Measurements from ENCODE around the gene JMY.

- TF ChIP-seq, protein P1, sequence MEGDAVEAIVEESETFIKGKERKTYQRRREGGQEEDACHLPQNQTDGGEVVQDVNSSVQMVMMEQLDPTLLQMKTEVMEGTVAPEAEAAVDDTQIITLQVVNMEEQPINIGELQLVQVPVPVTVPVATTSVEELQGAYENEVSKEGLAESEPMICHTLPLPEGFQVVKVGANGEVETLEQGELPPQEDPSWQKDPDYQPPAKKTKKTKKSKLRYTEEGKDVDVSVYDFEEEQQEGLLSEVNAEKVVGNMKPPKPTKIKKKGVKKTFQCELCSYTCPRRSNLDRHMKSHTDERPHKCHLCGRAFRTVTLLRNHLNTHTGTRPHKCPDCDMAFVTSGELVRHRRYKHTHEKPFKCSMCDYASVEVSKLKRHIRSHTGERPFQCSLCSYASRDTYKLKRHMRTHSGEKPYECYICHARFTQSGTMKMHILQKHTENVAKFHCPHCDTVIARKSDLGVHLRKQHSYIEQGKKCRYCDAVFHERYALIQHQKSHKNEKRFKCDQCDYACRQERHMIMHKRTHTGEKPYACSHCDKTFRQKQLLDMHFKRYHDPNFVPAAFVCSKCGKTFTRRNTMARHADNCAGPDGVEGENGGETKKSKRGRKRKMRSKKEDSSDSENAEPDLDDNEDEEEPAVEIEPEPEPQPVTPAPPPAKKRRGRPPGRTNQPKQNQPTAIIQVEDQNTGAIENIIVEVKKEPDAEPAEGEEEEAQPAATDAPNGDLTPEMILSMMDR (optimal IDR thresholded peaks at IDR 0.05 in 1 of 3, IDR thresholded peaks at IDR 0.05 in 1 of 3, conservative IDR thresholded peaks at IDR 0.05 in 1 of 3; ENCODE audit: extremely low read depth in 1 of 3, insufficient read depth in 2 of 3, low read length in 3 of 3), result no peak
- no peak for TF ChIP-seq EZH2 (IDR thresholded peaks at IDR 0.05; ENCODE audit: low read length)
Observed at GRCh38 chr5:79285285-79285684, 49.4 kb downstream of the JMY start.
